ENCODE results near the gene WDR45B.

DNA sequence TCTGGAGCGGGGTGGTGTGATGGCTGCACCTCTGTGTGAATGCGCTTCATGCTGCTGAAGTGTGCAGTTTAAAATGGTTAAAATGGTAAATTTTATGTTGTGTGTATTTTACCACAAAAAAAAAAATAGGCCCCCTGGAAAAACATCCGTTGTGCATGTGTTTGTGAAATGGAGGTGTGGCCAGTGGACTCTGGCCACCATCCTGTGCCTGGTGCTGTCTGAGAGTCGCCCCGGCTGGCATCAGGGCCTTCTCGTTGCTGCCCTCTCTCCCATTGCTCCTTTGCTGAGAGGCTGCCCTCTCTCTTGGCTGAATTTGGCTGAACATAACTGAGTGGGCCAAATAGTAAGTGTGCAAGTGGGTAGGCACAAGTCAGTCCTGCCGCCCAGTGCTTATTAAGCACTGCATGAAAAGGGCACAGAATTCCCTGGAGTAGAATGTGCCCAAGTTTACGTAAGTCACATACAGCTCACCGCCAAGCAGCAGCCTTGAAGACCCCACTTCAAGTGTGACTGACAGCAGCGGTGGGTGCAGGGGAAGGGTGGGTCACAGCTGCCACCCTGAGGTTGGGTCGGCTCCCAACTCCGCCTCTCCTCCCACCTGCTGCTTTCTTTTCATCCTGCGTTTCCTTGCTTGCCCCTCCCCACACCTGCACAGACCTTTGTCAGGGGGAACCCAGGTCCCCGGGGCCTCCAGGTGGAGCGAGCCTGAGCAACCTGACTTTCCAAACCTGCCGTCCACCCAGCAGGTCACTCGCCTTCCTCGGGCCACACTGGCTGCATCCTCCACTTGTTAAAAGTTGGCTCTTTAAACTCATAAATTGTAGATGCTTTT is 81.9 kb downstream of the WDR45B start:
- TF ChIP-seq CREB1 (CRISPR knock-in tag; IDR thresholded peaks at IDR 0.05) (no peak), FOXJ3 (CRISPR knock-in tag; IDR thresholded peaks at IDR 0.05; ENCODE audit: borderline replicate concordance) (no peak), ZNF232 (CRISPR knock-in tag; IDR thresholded peaks at IDR 0.05) (no peak), SMAD3 (CRISPR knock-in tag; IDR thresholded peaks at IDR 0.05; ENCODE audit: borderline replicate concordance) (no peak), TEAD4 (CRISPR knock-in tag; IDR thresholded peaks at IDR 0.05) (no peak)
- TF ChIP-seq, protein P1, sequence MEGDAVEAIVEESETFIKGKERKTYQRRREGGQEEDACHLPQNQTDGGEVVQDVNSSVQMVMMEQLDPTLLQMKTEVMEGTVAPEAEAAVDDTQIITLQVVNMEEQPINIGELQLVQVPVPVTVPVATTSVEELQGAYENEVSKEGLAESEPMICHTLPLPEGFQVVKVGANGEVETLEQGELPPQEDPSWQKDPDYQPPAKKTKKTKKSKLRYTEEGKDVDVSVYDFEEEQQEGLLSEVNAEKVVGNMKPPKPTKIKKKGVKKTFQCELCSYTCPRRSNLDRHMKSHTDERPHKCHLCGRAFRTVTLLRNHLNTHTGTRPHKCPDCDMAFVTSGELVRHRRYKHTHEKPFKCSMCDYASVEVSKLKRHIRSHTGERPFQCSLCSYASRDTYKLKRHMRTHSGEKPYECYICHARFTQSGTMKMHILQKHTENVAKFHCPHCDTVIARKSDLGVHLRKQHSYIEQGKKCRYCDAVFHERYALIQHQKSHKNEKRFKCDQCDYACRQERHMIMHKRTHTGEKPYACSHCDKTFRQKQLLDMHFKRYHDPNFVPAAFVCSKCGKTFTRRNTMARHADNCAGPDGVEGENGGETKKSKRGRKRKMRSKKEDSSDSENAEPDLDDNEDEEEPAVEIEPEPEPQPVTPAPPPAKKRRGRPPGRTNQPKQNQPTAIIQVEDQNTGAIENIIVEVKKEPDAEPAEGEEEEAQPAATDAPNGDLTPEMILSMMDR (IDR thresholded peaks at IDR 0.05), result no peak
- TF ChIP-seq, protein P2, sequence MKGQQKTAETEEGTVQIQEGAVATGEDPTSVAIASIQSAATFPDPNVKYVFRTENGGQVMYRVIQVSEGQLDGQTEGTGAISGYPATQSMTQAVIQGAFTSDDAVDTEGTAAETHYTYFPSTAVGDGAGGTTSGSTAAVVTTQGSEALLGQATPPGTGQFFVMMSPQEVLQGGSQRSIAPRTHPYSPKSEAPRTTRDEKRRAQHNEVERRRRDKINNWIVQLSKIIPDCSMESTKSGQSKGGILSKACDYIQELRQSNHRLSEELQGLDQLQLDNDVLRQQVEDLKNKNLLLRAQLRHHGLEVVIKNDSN (CRISPR knock-in tag; IDR thresholded peaks at IDR 0.05), result no peak
- TF ChIP-seq, protein P3, sequence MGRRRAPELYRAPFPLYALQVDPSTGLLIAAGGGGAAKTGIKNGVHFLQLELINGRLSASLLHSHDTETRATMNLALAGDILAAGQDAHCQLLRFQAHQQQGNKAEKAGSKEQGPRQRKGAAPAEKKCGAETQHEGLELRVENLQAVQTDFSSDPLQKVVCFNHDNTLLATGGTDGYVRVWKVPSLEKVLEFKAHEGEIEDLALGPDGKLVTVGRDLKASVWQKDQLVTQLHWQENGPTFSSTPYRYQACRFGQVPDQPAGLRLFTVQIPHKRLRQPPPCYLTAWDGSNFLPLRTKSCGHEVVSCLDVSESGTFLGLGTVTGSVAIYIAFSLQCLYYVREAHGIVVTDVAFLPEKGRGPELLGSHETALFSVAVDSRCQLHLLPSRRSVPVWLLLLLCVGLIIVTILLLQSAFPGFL (CRISPR knock-in tag; IDR thresholded peaks at IDR 0.05; ENCODE audit: borderline replicate concordance), result no peak
- TF ChIP-seq, protein P4, sequence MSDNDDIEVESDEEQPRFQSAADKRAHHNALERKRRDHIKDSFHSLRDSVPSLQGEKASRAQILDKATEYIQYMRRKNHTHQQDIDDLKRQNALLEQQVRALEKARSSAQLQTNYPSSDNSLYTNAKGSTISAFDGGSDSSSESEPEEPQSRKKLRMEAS (CRISPR knock-in tag; IDR thresholded peaks at IDR 0.05), result no peak
- TF ChIP-seq, protein P5, sequence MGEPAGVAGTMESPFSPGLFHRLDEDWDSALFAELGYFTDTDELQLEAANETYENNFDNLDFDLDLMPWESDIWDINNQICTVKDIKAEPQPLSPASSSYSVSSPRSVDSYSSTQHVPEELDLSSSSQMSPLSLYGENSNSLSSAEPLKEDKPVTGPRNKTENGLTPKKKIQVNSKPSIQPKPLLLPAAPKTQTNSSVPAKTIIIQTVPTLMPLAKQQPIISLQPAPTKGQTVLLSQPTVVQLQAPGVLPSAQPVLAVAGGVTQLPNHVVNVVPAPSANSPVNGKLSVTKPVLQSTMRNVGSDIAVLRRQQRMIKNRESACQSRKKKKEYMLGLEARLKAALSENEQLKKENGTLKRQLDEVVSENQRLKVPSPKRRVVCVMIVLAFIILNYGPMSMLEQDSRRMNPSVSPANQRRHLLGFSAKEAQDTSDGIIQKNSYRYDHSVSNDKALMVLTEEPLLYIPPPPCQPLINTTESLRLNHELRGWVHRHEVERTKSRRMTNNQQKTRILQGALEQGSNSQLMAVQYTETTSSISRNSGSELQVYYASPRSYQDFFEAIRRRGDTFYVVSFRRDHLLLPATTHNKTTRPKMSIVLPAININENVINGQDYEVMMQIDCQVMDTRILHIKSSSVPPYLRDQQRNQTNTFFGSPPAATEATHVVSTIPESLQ (CRISPR knock-in tag; IDR thresholded peaks at IDR 0.05), result no peak
- TF ChIP-seq, protein P6, sequence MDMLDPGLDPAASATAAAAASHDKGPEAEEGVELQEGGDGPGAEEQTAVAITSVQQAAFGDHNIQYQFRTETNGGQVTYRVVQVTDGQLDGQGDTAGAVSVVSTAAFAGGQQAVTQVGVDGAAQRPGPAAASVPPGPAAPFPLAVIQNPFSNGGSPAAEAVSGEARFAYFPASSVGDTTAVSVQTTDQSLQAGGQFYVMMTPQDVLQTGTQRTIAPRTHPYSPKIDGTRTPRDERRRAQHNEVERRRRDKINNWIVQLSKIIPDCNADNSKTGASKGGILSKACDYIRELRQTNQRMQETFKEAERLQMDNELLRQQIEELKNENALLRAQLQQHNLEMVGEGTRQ (CRISPR knock-in tag; IDR thresholded peaks at IDR 0.05), result no peak
